ENCODE results near the gene VAMP1.

DNA sequence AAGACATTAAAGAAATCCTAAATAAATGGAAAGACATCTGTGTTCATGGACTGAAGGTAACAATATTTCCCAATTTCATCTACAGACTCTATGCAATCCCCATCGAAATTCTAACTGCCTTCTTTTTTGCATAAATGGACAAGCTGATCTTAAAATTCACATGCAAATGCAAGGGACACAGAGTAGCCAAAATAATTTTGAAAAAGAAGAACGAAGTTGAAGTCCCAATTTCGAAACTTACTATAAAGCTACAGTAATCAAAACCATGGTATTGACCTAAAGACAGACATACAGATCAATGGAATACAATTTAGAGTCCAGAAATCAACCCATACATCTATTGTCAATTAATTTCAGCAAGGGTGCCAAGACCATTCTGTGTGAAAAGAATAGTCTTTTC is 42.2 kb downstream of the VAMP1 start:
- TF ChIP-seq, protein P1, sequence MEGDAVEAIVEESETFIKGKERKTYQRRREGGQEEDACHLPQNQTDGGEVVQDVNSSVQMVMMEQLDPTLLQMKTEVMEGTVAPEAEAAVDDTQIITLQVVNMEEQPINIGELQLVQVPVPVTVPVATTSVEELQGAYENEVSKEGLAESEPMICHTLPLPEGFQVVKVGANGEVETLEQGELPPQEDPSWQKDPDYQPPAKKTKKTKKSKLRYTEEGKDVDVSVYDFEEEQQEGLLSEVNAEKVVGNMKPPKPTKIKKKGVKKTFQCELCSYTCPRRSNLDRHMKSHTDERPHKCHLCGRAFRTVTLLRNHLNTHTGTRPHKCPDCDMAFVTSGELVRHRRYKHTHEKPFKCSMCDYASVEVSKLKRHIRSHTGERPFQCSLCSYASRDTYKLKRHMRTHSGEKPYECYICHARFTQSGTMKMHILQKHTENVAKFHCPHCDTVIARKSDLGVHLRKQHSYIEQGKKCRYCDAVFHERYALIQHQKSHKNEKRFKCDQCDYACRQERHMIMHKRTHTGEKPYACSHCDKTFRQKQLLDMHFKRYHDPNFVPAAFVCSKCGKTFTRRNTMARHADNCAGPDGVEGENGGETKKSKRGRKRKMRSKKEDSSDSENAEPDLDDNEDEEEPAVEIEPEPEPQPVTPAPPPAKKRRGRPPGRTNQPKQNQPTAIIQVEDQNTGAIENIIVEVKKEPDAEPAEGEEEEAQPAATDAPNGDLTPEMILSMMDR (IDR thresholded peaks at IDR 0.05) = no peak
- no peak for TF ChIP-seq POLR2A (IDR thresholded peaks at IDR 0.05)
- TF ChIP-seq EP300 (IDR thresholded peaks at IDR 0.05; ENCODE audit: low read depth) = no peak

Data from transverse colon (tissue), 3 donors.